Tibial nerve (tissue), 4 donors: ENCODE measurements around the gene MXI1. TPM values are rescaled to one million over a fixed set of nuclear protein-coding genes. Genes with fewer than 3 reads are reported as not detected.
"Not testable (repeated sequence)": the region's sequence is repeated elsewhere in the genome, so short reads cannot be mapped to it uniquely, and the experiment has no call there.

Experiments used
- DNase-seq, 2 donors: peaks; one replicate each; pipeline ENCODE4 v3.0.0-alpha.2; 2019; ENCODE audit warnings: low spot score in 2 of 2
- H3K27ac ChIP-seq, 4 donors: fragments of 200-600 bp; sonication (generic) in 3 of 4; one replicate each; pipeline ENCODE4 v1.5.1; 2017 to 2019; ENCODE audit warnings: mild to moderate bottlenecking in 1 of 4
- H3K27me3 ChIP-seq, 2 donors: fragments of 200-600 bp; sonication (generic) in 1 of 2; one replicate each; pipeline versions ENCODE4 v1.5.1 to v1.6.0; 2017 to 2019
- H3K36me3 ChIP-seq, 3 donors: fragments of 200-600 bp; sonication (generic); one replicate each; pipeline ENCODE4 v1.5.1; 2018 to 2019
- H3K4me1 ChIP-seq, 4 donors: fragments of 200-600 bp; sonication (generic) in 3 of 4; one replicate each; pipeline ENCODE4 v1.5.1; 2017 to 2019
- H3K4me3 ChIP-seq, 4 donors: fragments of 200-600 bp; sonication (generic) in 3 of 4; one replicate each; pipeline ENCODE4 v1.5.1; 2017 to 2019; ENCODE audit warnings: mild to moderate bottlenecking in 1 of 4, moderate library complexity in 1 of 4
- H3K9me3 ChIP-seq, 4 donors: fragments of 200-600 bp; sonication (generic) in 3 of 4; one replicate each; pipeline ENCODE4 v1.5.1; 2017 to 2019
- EP300 ChIP-seq, 2 donors: sonication (generic); formaldehyde crosslinking; IDR thresholded peaks; one replicate each; pipeline ENCODE4 v1.6.1; 2017; ENCODE audit warnings: antibody characterized with exemption in 2 of 2, mild to moderate bottlenecking in 1 of 2
- POLR2A ChIP-seq, 2 donors: fragments of 450-650 bp; IDR thresholded peaks; one replicate each; pipeline ENCODE4 v1.6.1; 2017; ENCODE audit warnings: antibody characterized with exemption in 2 of 2, mild to moderate bottlenecking in 2 of 2, moderate library complexity in 2 of 2
- WGBS, 2 donors: methylation state at CpG; one replicate each; pipeline ENCODE4 v1.1.5; 2018; 5-methylcytosine and 5-hydroxymethylcytosine counted together
- total RNA-seq, 4 donors: library from RNA; depleted of rRNA; stranded (reverse); fragments of >200 nt; gene quantifications; one replicate each; pipeline ENCODE4 v1.1.0, GENCODE V29; 2016
- TF ChIP-seq, protein P1 (sequence below), 5 experiments: fragments of 200-600 bp in 3 of 5; fragments of 450-650 bp in 2 of 5; sonication (generic) in 3 of 5; IDR thresholded peaks; one replicate each; pipeline ENCODE4 v1.5.1; 2016 to 2019; ENCODE audit warnings: antibody characterized with exemption in 5 of 5, mild to moderate bottlenecking in 3 of 5, moderate library complexity in 2 of 5

MXI1 gene
- total RNA-seq, 4 donors from 2014 or later, result 103 to 131 (median 123) TPM

DNA sequence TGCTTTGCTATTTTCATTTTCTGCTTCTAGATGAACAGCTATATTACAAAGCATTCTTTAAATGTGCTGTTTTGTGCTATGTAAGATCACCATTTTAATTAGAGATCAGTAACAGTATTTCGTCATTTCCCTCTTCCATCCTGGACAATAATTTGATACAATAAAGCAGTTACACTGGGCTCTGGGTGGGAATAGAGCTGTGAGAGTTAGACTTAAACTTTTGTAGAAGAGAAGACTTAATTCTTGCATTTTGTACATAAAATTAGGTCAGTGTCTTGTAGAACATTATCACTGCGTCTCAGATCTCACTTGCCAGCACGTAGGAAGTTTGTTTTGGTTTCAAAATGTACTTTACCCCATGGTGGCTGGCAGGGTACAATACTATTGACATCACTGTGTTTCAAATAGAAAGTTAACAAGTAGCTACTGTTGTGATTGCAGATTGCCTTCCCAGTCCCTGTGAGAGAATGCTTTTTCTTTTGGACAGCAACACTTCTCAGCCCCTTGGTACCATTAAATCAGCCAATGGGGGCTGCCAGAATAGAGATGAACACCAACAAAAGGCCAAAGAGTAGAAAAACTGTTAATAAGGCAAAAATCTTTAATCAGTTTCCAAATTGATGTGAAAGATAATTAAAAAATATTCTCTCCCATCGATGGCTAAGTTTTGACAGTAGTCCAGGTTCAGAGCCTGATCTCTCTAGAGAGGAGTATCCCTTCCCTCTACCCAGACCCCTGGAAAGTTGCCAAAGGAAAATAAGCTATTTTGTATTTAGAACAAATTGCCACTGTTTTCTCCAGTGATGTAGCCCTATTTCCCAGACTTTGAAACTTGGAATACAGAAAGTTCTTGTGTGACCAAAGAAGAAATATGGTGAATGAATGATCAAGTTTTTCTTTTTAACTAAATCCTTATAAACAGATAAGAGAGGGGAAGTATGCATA is 62.2 kb downstream of the MXI1 start:
- TF ChIP-seq EP300 (IDR thresholded peaks at IDR 0.05), result peak; percentile 67 to 83
- TF ChIP-seq POLR2A (IDR thresholded peaks at IDR 0.05), result no peak
- TF ChIP-seq, protein P1, sequence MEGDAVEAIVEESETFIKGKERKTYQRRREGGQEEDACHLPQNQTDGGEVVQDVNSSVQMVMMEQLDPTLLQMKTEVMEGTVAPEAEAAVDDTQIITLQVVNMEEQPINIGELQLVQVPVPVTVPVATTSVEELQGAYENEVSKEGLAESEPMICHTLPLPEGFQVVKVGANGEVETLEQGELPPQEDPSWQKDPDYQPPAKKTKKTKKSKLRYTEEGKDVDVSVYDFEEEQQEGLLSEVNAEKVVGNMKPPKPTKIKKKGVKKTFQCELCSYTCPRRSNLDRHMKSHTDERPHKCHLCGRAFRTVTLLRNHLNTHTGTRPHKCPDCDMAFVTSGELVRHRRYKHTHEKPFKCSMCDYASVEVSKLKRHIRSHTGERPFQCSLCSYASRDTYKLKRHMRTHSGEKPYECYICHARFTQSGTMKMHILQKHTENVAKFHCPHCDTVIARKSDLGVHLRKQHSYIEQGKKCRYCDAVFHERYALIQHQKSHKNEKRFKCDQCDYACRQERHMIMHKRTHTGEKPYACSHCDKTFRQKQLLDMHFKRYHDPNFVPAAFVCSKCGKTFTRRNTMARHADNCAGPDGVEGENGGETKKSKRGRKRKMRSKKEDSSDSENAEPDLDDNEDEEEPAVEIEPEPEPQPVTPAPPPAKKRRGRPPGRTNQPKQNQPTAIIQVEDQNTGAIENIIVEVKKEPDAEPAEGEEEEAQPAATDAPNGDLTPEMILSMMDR (IDR thresholded peaks at IDR 0.05), result no peak
- Histone ChIP-seq H3K27me3 (no peaks in the 10 kb centered on the region), H3K4me3 (peak overlapping the region; percentile 8 to 33 (median 24)), H3K9me3 (no peaks in the 10 kb centered on the region), H3K36me3 (no peaks in the 10 kb centered on the region), H3K4me1 (peaks cover 3 to 72% (median 41%) of the 10 kb centered on the region in 4 donors), H3K27ac (peak overlapping the region; percentile 73 to 91 (median 82))
- peak in 1 of 2 donors; percentile 44 for DNase-seq
- WGBS, 2 donors, result 8 to 12% methylated on average over 4 of the region's 4 CpGs

DNA sequence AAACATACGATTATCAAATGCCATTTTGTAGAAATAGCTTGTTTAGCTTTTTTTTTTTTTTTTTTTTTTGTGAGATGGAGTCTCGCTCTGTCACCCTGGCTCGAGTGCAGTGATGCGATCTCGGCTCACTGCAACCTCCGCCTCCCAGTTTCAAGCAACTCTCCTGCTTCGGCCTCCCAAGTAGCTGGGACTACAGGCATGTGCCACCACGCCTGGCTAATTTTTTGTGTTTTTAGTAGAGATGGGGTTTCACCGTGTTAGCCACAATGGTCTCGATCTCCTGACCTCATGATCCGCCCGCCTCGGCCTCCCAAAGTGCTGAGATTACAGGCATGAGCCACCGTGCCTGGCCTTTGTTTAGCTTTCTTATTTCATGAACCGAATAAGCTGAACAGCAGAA is 65.6 kb downstream of the MXI1 start:
- not testable (repeated sequence) for H3K27me3 ChIP-seq, H3K36me3 ChIP-seq, H3K4me3 ChIP-seq, H3K9me3 ChIP-seq, DNase-seq
- peaks cover 3 to 81% (median 42%) of the 10 kb centered on the region in 4 donors for H3K4me1 ChIP-seq
- 83 to 87% methylated on average over 15 of the region's 15 CpGs for WGBS, 2 donors
- H3K27ac ChIP-seq, result peak overlapping the region in 3 of 4 donors; percentile 48 to 90 (median 76)

DNA sequence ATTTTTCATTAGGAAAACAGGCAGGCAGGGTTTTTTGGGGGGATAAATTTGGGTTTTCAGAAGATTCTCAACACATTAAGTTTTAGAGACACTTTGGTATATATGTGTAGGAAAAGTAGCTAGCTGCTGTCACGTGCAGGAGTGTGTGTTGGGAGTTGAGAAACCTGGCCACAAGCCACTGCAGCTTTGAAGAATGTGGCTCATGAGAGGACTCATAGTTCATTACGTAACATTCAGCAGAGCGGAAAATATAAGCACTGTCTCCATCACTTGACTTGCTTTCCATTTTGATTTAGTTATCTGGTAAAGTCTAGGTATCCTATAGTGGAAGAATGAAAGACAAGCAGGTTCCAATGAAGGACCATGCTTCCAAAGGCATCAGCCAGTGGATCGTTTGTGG is 66.1 kb downstream of the MXI1 start:
- peak; percentile 71 to 77 for DNase-seq
- Histone ChIP-seq H3K4me3 (no peak overlapping the region), H3K36me3 (no peaks in the 10 kb centered on the region), H3K4me1 (peaks cover 3 to 81% (median 38%) of the 10 kb centered on the region in 4 donors), H3K9me3 (no peaks in the 10 kb centered on the region), H3K27ac (peak overlapping the region in 3 of 4 donors; percentile 48 to 90 (median 76)), H3K27me3 (no peaks in the 10 kb centered on the region)
- TF ChIP-seq, protein P1 (IDR thresholded peaks at IDR 0.05), result no peak
- peak in 1 of 2 donors; percentile 85 for TF ChIP-seq EP300 (IDR thresholded peaks at IDR 0.05)
- TF ChIP-seq POLR2A (IDR thresholded peaks at IDR 0.05), result no peak
- 32 to 34% methylated on average over 4 of the region's 4 CpGs for WGBS, 2 donors

DNA sequence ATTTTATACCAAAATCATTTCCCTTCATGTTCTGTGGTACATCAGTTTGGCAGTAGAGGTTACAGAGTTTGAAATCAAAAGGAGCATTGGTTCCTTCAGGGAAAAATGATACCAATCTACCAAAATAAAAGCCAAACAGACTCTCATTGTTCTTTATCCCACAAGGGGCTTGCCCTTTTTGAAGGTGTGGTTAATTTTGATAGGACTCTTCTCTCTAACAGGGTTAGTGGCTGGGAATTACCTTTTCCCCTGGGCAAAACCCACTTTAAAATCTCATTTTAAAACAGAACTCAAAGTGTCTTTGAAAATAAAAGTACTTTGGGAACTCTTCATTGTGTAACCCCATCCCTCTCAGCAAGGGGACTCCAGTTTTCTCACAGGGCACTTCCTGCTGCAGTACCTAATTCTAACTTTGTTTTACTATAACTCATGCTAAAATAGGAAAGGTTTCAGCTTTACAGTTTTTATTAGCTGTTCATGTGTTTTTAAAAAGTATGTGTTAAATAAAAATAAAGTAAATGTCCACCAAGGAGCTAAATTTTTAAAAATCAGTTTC is 66.7 kb downstream of the MXI1 start:
- Histone ChIP-seq H3K27ac (peak overlapping the region in 3 of 4 donors; percentile 63 to 90 (median 76)), H3K4me1 (peaks cover 3 to 81% (median 35%) of the 10 kb centered on the region in 4 donors), H3K9me3 (no peaks in the 10 kb centered on the region), H3K36me3 (no peaks in the 10 kb centered on the region), H3K4me3 (no peak overlapping the region), H3K27me3 (no peaks in the 10 kb centered on the region)
- TF ChIP-seq EP300 (IDR thresholded peaks at IDR 0.05) (no peak), POLR2A (IDR thresholded peaks at IDR 0.05) (no peak)
- TF ChIP-seq, protein P1 (IDR thresholded peaks at IDR 0.05), result no peak
- DNase-seq, result no peak

DNA sequence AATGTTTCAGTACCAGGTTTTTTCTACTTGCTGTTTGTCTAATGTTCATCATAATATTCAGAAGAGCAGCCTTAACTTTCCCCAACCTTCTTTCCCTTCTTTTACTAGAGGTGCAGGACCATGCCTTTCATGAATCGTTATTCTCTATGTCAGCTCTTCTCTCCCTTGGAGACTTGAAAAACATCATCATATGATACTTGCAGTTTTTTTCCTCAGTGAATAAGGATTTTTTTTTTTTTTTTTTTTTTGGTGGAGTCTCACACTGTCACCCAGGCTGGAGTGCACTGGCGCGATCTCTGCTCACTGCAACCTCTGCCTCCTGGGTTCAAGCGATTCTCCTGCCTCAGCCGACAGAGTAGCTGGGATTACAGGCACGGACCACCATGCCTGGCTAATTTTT is 67.2 kb downstream of the MXI1 start:
- no peak overlapping the region for H3K4me3 ChIP-seq
- H3K27ac ChIP-seq, result peak overlapping the region in 3 of 4 donors; percentile 25 to 90 (median 76)
- TF ChIP-seq EP300 (IDR thresholded peaks at IDR 0.05), result no peak
- TF ChIP-seq POLR2A (IDR thresholded peaks at IDR 0.05), result no peak
- TF ChIP-seq, protein P1 (IDR thresholded peaks at IDR 0.05), result no peak
- peaks cover 3 to 81% (median 32%) of the 10 kb centered on the region in 4 donors for H3K4me1 ChIP-seq
- no peaks in the 10 kb centered on the region for H3K27me3 ChIP-seq
- no peak for DNase-seq
- H3K36me3 ChIP-seq, result no peaks in the 10 kb centered on the region
- no peaks in the 10 kb centered on the region for H3K9me3 ChIP-seq
- 78 to 90% methylated on average over 6 of the region's 6 CpGs for WGBS, 2 donors
